HEK293T (cell line): ENCODE results near the gene SARS2.
A peak's percentile ranks its signal among the peaks of the same experiment; 100 is the strongest.
"Not testable (repeated sequence)": the region's sequence is repeated elsewhere in the genome, so short reads cannot be mapped to it uniquely, and the experiment has no call there.

ENCODE experiments used
- CTCF ChIA-PET: fragments of 350-600 bp; formaldehyde crosslinking; extraction: SDS; loops from one replicate; lab custom pipeline; 2021; ENCODE audit warnings: antibody characterized with exemption, inconsistent platforms; lab: Yijun Ruan, JAX
- POLR2A ChIA-PET: fragments of 350-600 bp; formaldehyde crosslinking; extraction: SDS; loops from one replicate; lab custom pipeline; 2020; ENCODE audit warnings: antibody characterized with exemption, inconsistent platforms; lab: Yijun Ruan, JAX
- DNase-seq: peaks from one replicate; pipeline ENCODE4 v3.0.0; 2012; ENCODE audit warnings: mixed read lengths; ENCODE audit errors: extremely low spot score
- ARNT ChIP-seq: fragments of 450-650 bp; IDR thresholded peaks from 2 replicates; pipeline ENCODE4 v1.6.1; 2017; ENCODE audit warnings: mild to moderate bottlenecking
- BHLHE40 ChIP-seq: fragments of 450-650 bp; IDR thresholded peaks from 2 replicates; pipeline ENCODE4 v1.6.1; 2016; ENCODE audit warnings: mild to moderate bottlenecking, moderate library complexity, borderline replicate concordance
- CTBP1 ChIP-seq: fragments of 450-650 bp; IDR thresholded peaks from 2 replicates; pipeline ENCODE4 v1.6.1; 2016; ENCODE audit warnings: borderline replicate concordance
- ELF4 ChIP-seq: fragments of 450-650 bp; IDR thresholded peaks from 2 replicates; pipeline ENCODE4 v1.6.1; 2017; ENCODE audit warnings: antibody characterized with exemption
- FOXA1 ChIP-seq: fragments of 450-650 bp; IDR thresholded peaks from 2 replicates; pipeline ENCODE4 v1.6.1; 2016; ENCODE audit warnings: mild to moderate bottlenecking
- FOXK2 ChIP-seq: fragments of 450-650 bp; IDR thresholded peaks from 2 replicates; pipeline ENCODE4 v1.6.1; 2016; ENCODE audit warnings: mild to moderate bottlenecking
- FOXM1 ChIP-seq: fragments of 450-650 bp; IDR thresholded peaks from 2 replicates; pipeline ENCODE4 v1.6.1; 2017; ENCODE audit warnings: mild to moderate bottlenecking, borderline replicate concordance
- HDGF ChIP-seq: fragments of 450-650 bp; IDR thresholded peaks from 2 replicates; pipeline ENCODE4 v1.6.1; 2017; ENCODE audit warnings: antibody characterized with exemption, borderline replicate concordance
- L3MBTL2 ChIP-seq: fragments of 450-650 bp; conservative IDR thresholded peaks from 2 replicates; pipeline ENCODE4 v1.6.1; 2016; ENCODE audit warnings: mild to moderate bottlenecking
- LEF1 ChIP-seq: fragments of 450-650 bp; IDR thresholded peaks from 2 replicates; pipeline ENCODE4 v1.6.1; 2017; ENCODE audit warnings: mild to moderate bottlenecking, borderline replicate concordance
- NFRKB ChIP-seq: fragments of 450-650 bp; IDR thresholded peaks from 2 replicates; pipeline ENCODE4 v1.6.1; 2016; ENCODE audit warnings: mild to moderate bottlenecking, moderate library complexity
- PKNOX1 ChIP-seq: fragments of 450-650 bp; IDR thresholded peaks from 2 replicates; pipeline ENCODE4 v1.6.1; 2016
- SP1 ChIP-seq: fragments of 450-650 bp; IDR thresholded peaks from 2 replicates; pipeline ENCODE4 v1.6.1; 2017
- SUZ12 ChIP-seq: fragments of 450-650 bp; IDR thresholded peaks from 2 replicates; pipeline ENCODE4 v1.6.1; 2016; ENCODE audit warnings: mild to moderate bottlenecking
- TARDBP ChIP-seq: fragments of 450-650 bp; IDR thresholded peaks from 2 replicates; pipeline ENCODE4 v1.6.1; 2016
- ZNF384 ChIP-seq: fragments of 450-650 bp; IDR thresholded peaks from 2 replicates; pipeline ENCODE4 v1.6.1; 2016

SARS2 gene

GRCh38 chr19:38975214-38975860, 44.8 kb upstream of the SARS2 start, which contains the start of gene FBXO17:
Gene FBXO17 (minus strand): TSS chr19:38975742. CDS start chr19:38950319, 25,423 bp downstream.
- peak; percentile 92 for TF ChIP-seq L3MBTL2
- TF ChIP-seq ELF4: no peak
- no peak for TF ChIP-seq PKNOX1
- TF ChIP-seq SUZ12: no peak
- DNase-seq: peak; percentile 70
- ChIA-PET POLR2A (interaction anchor here (0.9 to 2.6 kb wide), 13 partner anchors 13 to 98 kb away, joined by 3 to 8 read pairs (median 3); partner anchors contain the start of gene FBXO27), CTCF (interaction anchor here (0.5 to 1.0 kb wide), 3 partner anchors 13 to 144 kb away, joined by 3 read pairs; no protein-coding TSS in a partner anchor)

GRCh38 chr19:38974624-38975213, 44.2 kb upstream of the SARS2 start:
- no peak for DNase-seq
- TF ChIP-seq TARDBP: no peak
- no peak for TF ChIP-seq FOXM1
- TF ChIP-seq FOXK2: no peak
- no peak for TF ChIP-seq ZNF384
- TF ChIP-seq LEF1: no peak
- no peak for TF ChIP-seq SUZ12
- no peak for TF ChIP-seq PKNOX1
- no peak for TF ChIP-seq CTBP1
- TF ChIP-seq L3MBTL2: no peak
- TF ChIP-seq HDGF: no peak
- TF ChIP-seq SP1: no peak
- TF ChIP-seq FOXA1: no peak
- no peak for TF ChIP-seq ARNT
- no peak for TF ChIP-seq ELF4
- TF ChIP-seq NFRKB: no peak
- TF ChIP-seq BHLHE40: no peak
- ChIA-PET POLR2A (interaction anchor here (0.9 to 2.6 kb wide), 9 partner anchors 14 to 99 kb away, joined by 3 to 8 read pairs (median 3); partner anchors contain the start of gene FBXO27), CTCF (interaction anchor here (0.5 kb wide), 1 partner anchor 144 kb away, joined by 3 read pairs; no protein-coding TSS in a partner anchor)

GRCh38 chr19:38971672-38972071, 41.1 kb upstream of the SARS2 start:
- TF ChIP-seq HDGF (no peak), LEF1 (no peak), FOXK2 (no peak), ZNF384 (no peak), FOXM1 (no peak), TARDBP (no peak), L3MBTL2 (no peak), ELF4 (no peak), FOXA1 (no peak), ARNT (no peak), PKNOX1 (no peak), NFRKB (no peak), SUZ12 (no peak), SP1 (no peak), CTBP1 (no peak), BHLHE40 (no peak)
- POLR2A ChIA-PET: no interaction called here
- CTCF ChIA-PET: interaction anchor here (1.4 kb wide), 1 partner anchor 9 kb away, joined by 6 read pairs; no protein-coding TSS in a partner anchor
- DNase-seq: no peak

GRCh38 chr19:38970664-38971532, 40.3 kb upstream of the SARS2 start:
- ChIA-PET POLR2A (no interaction called here), CTCF (no interaction called here)
- TF ChIP-seq HDGF (no peak), ZNF384 (no peak), CTBP1 (no peak), TARDBP (no peak), PKNOX1 (no peak), ELF4 (no peak), SP1 (no peak), LEF1 (no peak), SUZ12 (no peak)
- no peak for DNase-seq

- POLR2A ChIA-PET, DNase-seq: not testable (repeated sequence)
- CTCF ChIA-PET: interaction anchor here (0.9 kb wide), 1 partner anchor 10 kb away, joined by 3 read pairs; no protein-coding TSS in a partner anchor
Measured at GRCh38 chr19:38966149-38966548, 35.6 kb upstream of the SARS2 start.
